Activated effector memory CD4-positive, alpha-beta T cell treated with Interleukin-2 at 50 U/mL for 16 hours (primary cell): ENCODE measurements around the gene TBC1D22A.

Experiments
- DNase-seq: peaks from one replicate; pipeline ENCODE4 v3.0.0-alpha.2; 2020

The TBC1D22A gene

GRCh38 chr22:47094861-47095330 is 332.4 kb downstream of the TBC1D22A start:
- no peak for DNase-seq

- DNase-seq, result no peak
These were observed 333.1 kb downstream of the TBC1D22A start for GRCh38 chr22:47095395-47096122.

- no peak for DNase-seq
These were observed 335.7 kb downstream of the TBC1D22A start for GRCh38 chr22:47098121-47098520.

- DNase-seq, result no peak
These were observed 336.1 kb downstream of the TBC1D22A start for GRCh38 chr22:47098554-47098953.

- no peak for DNase-seq
These were observed 337.6 kb downstream of the TBC1D22A start for GRCh38 chr22:47100019-47100418.

DNA sequence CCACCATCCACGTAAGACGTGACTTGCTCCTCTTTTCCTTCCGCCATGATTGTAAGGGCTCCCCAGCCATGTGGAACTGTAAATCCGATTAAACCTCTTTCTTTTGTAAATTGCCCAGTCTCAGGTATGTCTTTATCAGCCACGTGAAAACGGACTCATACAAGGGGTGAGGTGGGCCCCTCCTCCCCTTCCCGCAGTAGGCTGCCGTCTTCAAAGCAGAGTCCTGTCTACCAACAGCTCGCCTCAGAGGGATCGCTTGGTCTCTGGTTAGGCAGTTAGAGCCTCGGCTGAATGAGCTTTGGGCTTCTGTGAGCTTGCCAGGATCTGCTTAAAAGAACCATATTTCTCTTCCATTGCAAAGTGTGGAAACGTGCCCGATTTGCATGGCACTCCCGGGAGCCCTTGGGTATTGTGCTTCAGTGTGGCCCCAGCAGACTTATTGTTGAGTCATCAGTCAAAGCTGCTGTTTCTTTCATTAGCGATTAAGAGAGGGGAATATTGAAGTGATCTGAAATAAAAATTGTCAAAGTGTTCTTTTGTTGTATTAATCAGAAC is 338.3 kb downstream of the TBC1D22A start:
- DNase-seq, result no peak

GRCh38 chr22:47101321-47101885 is 339.0 kb downstream of the TBC1D22A start:
- no peak for DNase-seq

GRCh38 chr22:47102081-47102480 is 339.6 kb downstream of the TBC1D22A start:
- no peak for DNase-seq

GRCh38 chr22:47102648-47103047 is 340.2 kb downstream of the TBC1D22A start:
- DNase-seq, result no peak

GRCh38 chr22:47105085-47105484 is 342.6 kb downstream of the TBC1D22A start:
- no peak for DNase-seq

DNA sequence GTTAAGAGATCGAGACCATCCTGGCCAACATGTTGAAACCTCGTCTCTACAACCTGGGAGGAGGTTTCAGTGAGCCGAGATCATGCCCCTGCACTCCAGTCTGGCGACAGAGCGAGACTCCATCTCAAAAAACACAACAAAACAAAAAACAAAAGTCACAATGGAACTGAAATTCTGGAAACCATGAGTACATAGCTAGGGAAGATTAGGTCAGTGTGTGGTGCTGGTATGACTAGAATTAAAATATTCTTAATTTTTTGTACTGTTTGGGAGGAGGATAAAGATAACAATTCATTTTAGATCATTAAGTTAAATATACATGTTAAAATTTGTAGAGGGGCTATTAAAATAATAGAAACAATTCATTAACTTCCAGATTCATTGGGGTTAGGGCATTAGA is 344.4 kb downstream of the TBC1D22A start:
- no peak for DNase-seq

DNA sequence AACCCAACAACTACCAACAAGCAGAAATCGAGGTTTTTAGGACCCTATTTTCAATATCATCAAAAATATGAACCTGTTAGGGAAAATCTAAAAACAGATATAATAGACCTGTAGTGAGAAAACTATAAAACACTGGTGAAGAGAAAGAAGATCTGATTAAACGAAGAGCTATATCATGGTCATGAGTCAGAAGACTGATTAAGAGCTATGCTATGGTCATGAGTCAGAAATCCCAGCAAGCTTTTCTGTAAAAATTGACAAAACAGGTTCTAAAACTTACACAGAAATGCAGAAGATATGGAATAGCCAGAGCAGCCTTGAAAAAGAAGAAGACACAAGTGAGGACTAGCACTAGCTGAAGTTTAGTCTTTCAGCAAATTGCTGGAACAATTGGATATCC is 345.0 kb downstream of the TBC1D22A start:
- DNase-seq, result no peak

GRCh38 chr22:47110817-47111443 is 348.5 kb downstream of the TBC1D22A start:
- DNase-seq, result no peak

- DNase-seq, result no peak
These were observed 349.5 kb downstream of the TBC1D22A start for GRCh38 chr22:47111626-47112581.

DNA sequence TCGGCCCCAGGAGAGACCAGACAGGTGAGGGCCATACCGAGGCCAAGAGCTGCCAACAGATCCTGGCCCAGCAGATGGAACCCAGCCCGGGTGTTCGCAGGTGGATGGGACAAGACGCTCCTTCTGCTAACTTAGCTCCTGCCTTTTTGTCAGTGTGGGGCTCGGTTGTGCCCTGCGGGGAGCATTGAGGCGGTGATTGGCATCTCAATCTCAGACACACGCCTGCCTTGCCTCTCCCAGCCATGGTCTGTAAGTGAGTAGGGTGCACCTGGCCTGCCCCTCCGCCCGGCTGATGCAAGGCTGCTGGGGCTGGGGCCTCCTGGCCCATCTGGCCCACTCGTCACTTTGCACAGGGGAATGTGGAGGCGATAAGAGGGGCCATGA is 350.1 kb downstream of the TBC1D22A start:
- DNase-seq, result no peak

GRCh38 chr22:47112994-47113852 is 350.8 kb downstream of the TBC1D22A start:
- no peak for DNase-seq

DNA sequence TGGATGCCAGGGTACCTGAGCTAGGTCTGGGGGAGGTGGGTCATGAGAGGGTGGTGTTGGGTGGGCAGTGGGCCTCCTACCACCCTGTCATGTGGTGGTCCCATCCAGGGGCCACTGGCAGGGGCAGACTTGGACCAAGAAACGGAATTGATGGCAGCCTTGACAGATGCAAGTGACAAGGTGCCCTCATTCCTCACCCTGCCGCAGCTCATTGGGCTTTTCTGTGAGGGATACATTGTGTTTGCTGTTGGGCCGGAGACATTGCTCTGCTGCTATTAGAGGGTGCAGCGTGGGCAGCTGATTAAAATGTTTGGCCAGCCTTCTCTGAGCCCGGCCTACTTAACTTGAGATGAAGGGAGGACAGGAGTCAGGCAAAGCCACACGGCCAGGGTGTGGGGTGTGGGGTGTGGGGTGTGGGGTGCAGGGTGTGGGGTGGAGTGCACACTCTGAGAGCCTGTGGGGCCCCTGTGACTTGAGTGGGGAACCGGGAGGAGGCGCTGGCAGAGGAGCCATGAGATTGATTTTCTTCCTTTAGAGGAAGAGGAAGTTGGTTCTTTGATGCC is 351.5 kb downstream of the TBC1D22A start:
- DNase-seq, result no peak

- DNase-seq, result no peak
These were observed 352.5 kb downstream of the TBC1D22A start for GRCh38 chr22:47114813-47115517.

- no peak for DNase-seq
These were observed 353.1 kb downstream of the TBC1D22A start for GRCh38 chr22:47115518-47115890.

GRCh38 chr22:47115921-47116320 is 353.5 kb downstream of the TBC1D22A start:
- no peak for DNase-seq
